BJ (cell line): Measurements from ENCODE around the gene SECISBP2L. TPM values are rescaled to one million over a fixed set of nuclear protein-coding genes. Genes with fewer than 3 reads are reported as not detected.
"Not testable (repeated sequence)": the region's sequence is repeated elsewhere in the genome, so short reads cannot be mapped to it uniquely, and the experiment has no call there.

Experiments used
- CTCF ChIA-PET: fragments of 350-600 bp; formaldehyde crosslinking; extraction: SDS; loops from one replicate; lab custom pipeline; 2021; ENCODE audit warnings: antibody characterized with exemption, inconsistent platforms; lab: Yijun Ruan, JAX
- POLR2A ChIA-PET: fragments of 300-600 bp; sonication (Branson Sonifier 250); formaldehyde crosslinking; extraction: SDS; loops from one replicate; lab custom pipeline; 2021; ENCODE audit warnings: antibody characterized with exemption; lab: Charles Lee
- DNase-seq: peaks from one replicate; pipeline ENCODE4 v3.0.0-alpha.2; 2011; ENCODE audit warnings: low read depth
- H3K27me3 ChIP-seq: 2 replicates; pipeline ENCODE4 v1.6.0; 2011; ENCODE audit warnings: low read length; ENCODE audit not compliant: control insufficient read depth, insufficient read depth
- H3K36me3 ChIP-seq: 2 replicates; pipeline ENCODE4 v1.5.1; 2011; ENCODE audit warnings: low read length; ENCODE audit not compliant: control insufficient read depth, insufficient read depth
- H3K4me3 ChIP-seq: 2 replicates; pipeline ENCODE4 v1.5.1; 2011; ENCODE audit warnings: low read depth, mild to moderate bottlenecking, control low read depth, low read length
- polyA plus RNA-seq: library from polyadenylated mRNA; depleted of rRNA; stranded (reverse); fragments of >200 nt; gene quantifications from 2 replicates; pipeline ENCODE4 v1.2.3, GENCODE V29; 2011
- TF ChIP-seq, protein P1 (sequence below): IDR thresholded peaks from 2 replicates; pipeline ENCODE4 v1.5.1; 2011; ENCODE audit warnings: low read depth, mild to moderate bottlenecking, control low read depth, inconsistent platforms, low read length, moderate library complexity; ENCODE audit not compliant: insufficient read depth

The SECISBP2L gene
- polyA plus RNA-seq, 1 experiment = 23.8 TPM

- no peak for DNase-seq
- POLR2A ChIA-PET = no interaction called here
- CTCF ChIA-PET = no interaction called here
- Histone ChIP-seq H3K4me3 (no peak overlapping the region), H3K36me3 (no peaks in the 10 kb centered on the region), H3K27me3 (no peaks in the 10 kb centered on the region)
- TF ChIP-seq, protein P1, sequence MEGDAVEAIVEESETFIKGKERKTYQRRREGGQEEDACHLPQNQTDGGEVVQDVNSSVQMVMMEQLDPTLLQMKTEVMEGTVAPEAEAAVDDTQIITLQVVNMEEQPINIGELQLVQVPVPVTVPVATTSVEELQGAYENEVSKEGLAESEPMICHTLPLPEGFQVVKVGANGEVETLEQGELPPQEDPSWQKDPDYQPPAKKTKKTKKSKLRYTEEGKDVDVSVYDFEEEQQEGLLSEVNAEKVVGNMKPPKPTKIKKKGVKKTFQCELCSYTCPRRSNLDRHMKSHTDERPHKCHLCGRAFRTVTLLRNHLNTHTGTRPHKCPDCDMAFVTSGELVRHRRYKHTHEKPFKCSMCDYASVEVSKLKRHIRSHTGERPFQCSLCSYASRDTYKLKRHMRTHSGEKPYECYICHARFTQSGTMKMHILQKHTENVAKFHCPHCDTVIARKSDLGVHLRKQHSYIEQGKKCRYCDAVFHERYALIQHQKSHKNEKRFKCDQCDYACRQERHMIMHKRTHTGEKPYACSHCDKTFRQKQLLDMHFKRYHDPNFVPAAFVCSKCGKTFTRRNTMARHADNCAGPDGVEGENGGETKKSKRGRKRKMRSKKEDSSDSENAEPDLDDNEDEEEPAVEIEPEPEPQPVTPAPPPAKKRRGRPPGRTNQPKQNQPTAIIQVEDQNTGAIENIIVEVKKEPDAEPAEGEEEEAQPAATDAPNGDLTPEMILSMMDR = no peak
Measured at GRCh38 chr15:49079340-49080039, 33.2 kb upstream of the SECISBP2L start.

- TF ChIP-seq, protein P1 = no peak
- Histone ChIP-seq H3K27me3 (no peaks in the 10 kb centered on the region), H3K4me3 (no peak overlapping the region), H3K36me3 (no peaks in the 10 kb centered on the region)
- ChIA-PET CTCF (no interaction called here), POLR2A (no interaction called here)
- DNase-seq = no peak
Measured at GRCh38 chr15:49075881-49076280, 29.6 kb upstream of the SECISBP2L start.

DNA sequence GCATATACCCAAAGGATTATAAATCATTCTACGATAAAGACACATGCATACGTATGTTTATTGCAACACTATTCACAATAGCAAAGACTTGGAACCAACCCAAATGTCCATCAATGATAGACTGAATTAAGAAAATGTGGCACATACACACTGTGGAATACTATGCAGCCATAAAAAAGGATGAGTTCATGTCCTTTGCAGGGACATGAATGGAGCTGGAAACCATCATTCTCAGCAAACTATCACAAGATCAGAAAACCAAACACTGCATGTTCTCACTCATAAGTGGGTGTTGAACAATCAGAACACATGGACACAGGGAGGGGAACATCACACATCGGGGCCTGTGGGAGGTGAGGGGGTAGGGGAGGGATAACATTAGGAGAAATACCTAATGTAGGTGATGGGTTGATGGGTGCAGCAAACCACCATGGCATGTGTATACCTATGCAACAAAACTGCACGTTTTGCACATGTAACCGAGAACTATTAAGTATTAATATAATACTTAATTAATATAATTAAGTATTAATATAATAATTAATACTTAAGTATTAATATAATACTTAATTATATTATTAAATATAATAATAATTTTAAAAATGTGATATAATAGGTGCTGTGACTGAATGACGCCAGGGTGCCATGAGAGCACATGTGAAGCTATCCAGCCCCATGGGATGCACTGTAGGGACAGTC, 28.5 kb upstream of the SECISBP2L start:
- CTCF ChIA-PET, POLR2A ChIA-PET, H3K36me3 ChIP-seq, H3K27me3 ChIP-seq, H3K4me3 ChIP-seq, DNase-seq: not testable (repeated sequence)

DNA sequence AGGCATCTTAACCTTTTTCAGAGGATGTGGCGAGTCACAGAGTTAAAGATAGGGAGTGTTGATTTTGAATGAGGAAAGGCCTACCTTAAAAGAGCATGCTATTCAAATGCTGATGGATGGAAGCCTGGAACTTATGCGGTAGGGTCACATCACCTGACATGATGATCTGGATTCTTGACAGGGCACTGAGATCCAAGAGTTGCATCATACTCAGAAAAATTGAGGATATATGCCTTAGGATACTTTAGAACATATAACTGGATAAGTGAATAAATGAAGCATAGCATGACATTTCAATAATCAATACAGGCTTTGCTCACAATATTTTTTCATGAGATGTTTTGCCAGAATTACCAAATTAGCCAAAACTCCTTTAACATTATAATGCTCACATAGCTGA, 20.1 kb upstream of the SECISBP2L start:
- no peak overlapping the region for H3K4me3 ChIP-seq
- ChIA-PET POLR2A (no interaction called here), CTCF (no interaction called here)
- DNase-seq = no peak
- no peaks in the 10 kb centered on the region for H3K36me3 ChIP-seq
- no peaks in the 10 kb centered on the region for H3K27me3 ChIP-seq
- TF ChIP-seq, protein P1 = no peak

- Histone ChIP-seq H3K36me3 (no peaks in the 10 kb centered on the region), H3K4me3 (no peak overlapping the region), H3K27me3 (no peaks in the 10 kb centered on the region)
- ChIA-PET POLR2A (no interaction called here), CTCF (no interaction called here)
- DNase-seq = no peak
- TF ChIP-seq, protein P1 = no peak
Measured at GRCh38 chr15:49064884-49065283, 18.6 kb upstream of the SECISBP2L start.
